Brain microvascular endothelial cell (primary cell): ENCODE measurements around the gene TRABD2B.

ENCODE experiments used
- DNase-seq: peaks from one replicate; pipeline ENCODE4 v3.0.0-alpha.2; 2020
- H3K27ac ChIP-seq: fragments of 250-450 bp; sonication (Bioruptor Pico); 2 replicates; pipeline ENCODE4 v1.5.1; 2020; ENCODE audit warnings: mild to moderate bottlenecking, moderate library complexity
- H3K27me3 ChIP-seq: fragments of 250-450 bp; sonication (Bioruptor Pico); replicated peaks from 2 replicates; pipeline ENCODE4 v1.5.1; 2020; ENCODE audit warnings: mild to moderate bottlenecking
- H3K36me3 ChIP-seq: fragments of 250-450 bp; sonication (Bioruptor Pico); replicated peaks from 2 replicates; pipeline ENCODE4 v1.5.1; 2020; ENCODE audit warnings: mild to moderate bottlenecking
- H3K4me3 ChIP-seq: 2 replicates; pipeline ENCODE4 v1.5.1; 2011; ENCODE audit warnings: low read depth, mild to moderate bottlenecking, control low read depth, low read length, moderate library complexity
- CTCF ChIP-seq: IDR thresholded peaks from 2 replicates; pipeline ENCODE4 v1.5.1; 2011; ENCODE audit warnings: low read depth, mild to moderate bottlenecking, moderate library complexity, low read length, control low read depth, inconsistent platforms; ENCODE audit errors: missing control alignments
- in situ Hi-C: cut with HindIII; loops from 2 replicates; pipeline ENCODE4 v1.10.0; 2017; ENCODE audit warnings: low sequenced_read_pairs, low pct_ligation_motif_present

The TRABD2B gene

GRCh38 chr1:47772281-47772680 is 224.9 kb downstream of the TRABD2B start:
- in situ Hi-C loops = no loop called here
- Histone ChIP-seq H3K27me3 (no peaks in the 10 kb centered on the region), H3K27ac (no peak overlapping the region), H3K4me3 (no peak overlapping the region), H3K36me3 (no peaks in the 10 kb centered on the region)
- no peak for DNase-seq
- no peak for TF ChIP-seq CTCF

- no peaks in the 10 kb centered on the region for H3K36me3 ChIP-seq
- H3K27me3 ChIP-seq = no peaks in the 10 kb centered on the region
- no peak for DNase-seq
- H3K4me3 ChIP-seq = no peak overlapping the region
- no peak for TF ChIP-seq CTCF
- H3K27ac ChIP-seq = no peak overlapping the region
- in situ Hi-C loops = no loop called here
Observed at GRCh38 chr1:47771751-47772150, 225.4 kb downstream of the TRABD2B start.

- H3K27me3 ChIP-seq = no peaks in the 10 kb centered on the region
- DNase-seq = no peak
- in situ Hi-C loops = no loop called here
- H3K27ac ChIP-seq = no peak overlapping the region
- no peak for TF ChIP-seq CTCF
- no peak overlapping the region for H3K4me3 ChIP-seq
- no peaks in the 10 kb centered on the region for H3K36me3 ChIP-seq
Observed at GRCh38 chr1:47769983-47770382, 227.2 kb downstream of the TRABD2B start.

GRCh38 chr1:47769295-47769694 is 227.9 kb downstream of the TRABD2B start:
- no peak for DNase-seq
- Histone ChIP-seq H3K4me3 (no peak overlapping the region), H3K27ac (no peak overlapping the region), H3K36me3 (no peaks in the 10 kb centered on the region), H3K27me3 (no peaks in the 10 kb centered on the region)
- in situ Hi-C loops = no loop called here
- no peak for TF ChIP-seq CTCF

GRCh38 chr1:47767741-47768100 is 229.5 kb downstream of the TRABD2B start:
- in situ Hi-C loops = no loop called here
- H3K27me3 ChIP-seq = no peaks in the 10 kb centered on the region
- no peak overlapping the region for H3K27ac ChIP-seq
- no peak overlapping the region for H3K4me3 ChIP-seq
- no peak for DNase-seq
- no peaks in the 10 kb centered on the region for H3K36me3 ChIP-seq
- no peak for TF ChIP-seq CTCF
